Cardiac muscle cell (in vitro differentiated cells and primary cell): ENCODE measurements around the gene ANGEL2. TPM values are rescaled to one million over a fixed set of nuclear protein-coding genes. Genes with fewer than 3 reads are reported as not detected.

ENCODE experiments used
- DNase-seq, 2 donors: peaks; one replicate each; pipeline versions ENCODE4 v3.0.0 to v3.0.0-alpha.2; 2010 to 2017; ENCODE audit warnings: low read depth in 1 of 2, low spot score in 1 of 2
- H3K27ac ChIP-seq: fragments of 200-600 bp; sonication (generic); 2 replicates; pipeline ENCODE4 v1.5.1; 2016
- H3K27me3 ChIP-seq: fragments of 200-600 bp; sonication (generic); 2 replicates; pipeline ENCODE4 v1.6.0; 2016; ENCODE audit warnings: control low read depth
- H3K36me3 ChIP-seq: fragments of 200-600 bp; sonication (generic); 2 replicates; pipeline ENCODE4 v1.5.1; 2016; ENCODE audit warnings: control low read depth
- H3K4me1 ChIP-seq: fragments of 200-600 bp; sonication (generic); 2 replicates; pipeline ENCODE4 v1.8.1; 2017; ENCODE audit warnings: low read depth, mild to moderate bottlenecking, mixed run types
- H3K4me3 ChIP-seq: fragments of 200-600 bp; sonication (generic); 2 replicates; pipeline ENCODE4 v1.5.1; 2016; ENCODE audit warnings: mild to moderate bottlenecking
- H3K9me3 ChIP-seq: fragments of 200-600 bp; sonication (generic); 2 replicates; pipeline ENCODE4 v1.5.1; 2017; ENCODE audit warnings: low read depth, mild to moderate bottlenecking, control low read depth
- CTCF ChIP-seq: IDR thresholded peaks from 2 replicates; pipeline ENCODE4 v1.5.1; 2012; ENCODE audit warnings: low read depth, mild to moderate bottlenecking, low read length
- polyA plus RNA-seq: library from polyadenylated mRNA; unstranded; fragments of >200 nt; fragmentation: Nextera tagmentation; extraction: Ambion mirVana; gene quantifications from 2 replicates; pipeline ENCODE4 v1.2.1, GENCODE V29; 2016
- total RNA-seq: library from RNA; depleted of rRNA; stranded (reverse); fragments of >200 nt; gene quantifications from 2 replicates; pipeline ENCODE4 v1.2.3, GENCODE V29; 2016

ANGEL2 gene
- total and polyA plus RNA-seq, 2 experiments from 2014 or later: 25.1 to 41.2 TPM

GRCh38 chr1:212976586-212976985 lies 39.1 kb downstream of the ANGEL2 start:
- no peak overlapping the region for H3K27ac ChIP-seq
- TF ChIP-seq CTCF: no peak
- no peak overlapping the region for H3K4me3 ChIP-seq
- H3K9me3 ChIP-seq: no peaks in the 10 kb centered on the region
- no peaks in the 10 kb centered on the region for H3K27me3 ChIP-seq
- no peaks in the 10 kb centered on the region for H3K4me1 ChIP-seq
- H3K36me3 ChIP-seq: no peaks in the 10 kb centered on the region
- no peak for DNase-seq

GRCh38 chr1:212975111-212975918 lies 40.4 kb downstream of the ANGEL2 start:
- no peaks in the 10 kb centered on the region for H3K36me3 ChIP-seq
- no peaks in the 10 kb centered on the region for H3K27me3 ChIP-seq
- no peaks in the 10 kb centered on the region for H3K4me1 ChIP-seq
- H3K27ac ChIP-seq: no peak overlapping the region
- no peaks in the 10 kb centered on the region for H3K9me3 ChIP-seq
- no peak overlapping the region for H3K4me3 ChIP-seq
- no peak for TF ChIP-seq CTCF
- no peak for DNase-seq

- DNase-seq: no peak
- Histone ChIP-seq H3K27ac (no peak overlapping the region), H3K36me3 (no peaks in the 10 kb centered on the region), H3K9me3 (no peaks in the 10 kb centered on the region), H3K27me3 (no peaks in the 10 kb centered on the region), H3K4me1 (no peaks in the 10 kb centered on the region), H3K4me3 (no peak overlapping the region)
- no peak for TF ChIP-seq CTCF
Measured at GRCh38 chr1:212974711-212975110, 41.0 kb downstream of the ANGEL2 start.

GRCh38 chr1:212973899-212974298 lies 41.8 kb downstream of the ANGEL2 start:
- DNase-seq: no peak
- no peak overlapping the region for H3K4me3 ChIP-seq
- H3K36me3 ChIP-seq: no peaks in the 10 kb centered on the region
- H3K4me1 ChIP-seq: no peaks in the 10 kb centered on the region
- no peaks in the 10 kb centered on the region for H3K27me3 ChIP-seq
- no peak for TF ChIP-seq CTCF
- H3K9me3 ChIP-seq: no peaks in the 10 kb centered on the region
- no peak overlapping the region for H3K27ac ChIP-seq

GRCh38 chr1:212973426-212973825 lies 42.2 kb downstream of the ANGEL2 start:
- no peak overlapping the region for H3K4me3 ChIP-seq
- H3K27ac ChIP-seq: no peak overlapping the region
- H3K9me3 ChIP-seq: no peaks in the 10 kb centered on the region
- H3K36me3 ChIP-seq: no peaks in the 10 kb centered on the region
- H3K4me1 ChIP-seq: no peaks in the 10 kb centered on the region
- no peak for TF ChIP-seq CTCF
- H3K27me3 ChIP-seq: no peaks in the 10 kb centered on the region
- no peak for DNase-seq
